Activated T-cell treated with anti-CD3 and anti-CD28 coated beads, Interleukin-2, amount 50 U/mL, for 48 hours (primary cell): ENCODE data around the gene TET1.
"Not testable (repeated sequence)": the region's sequence is repeated elsewhere in the genome, so short reads cannot be mapped to it uniquely, and the experiment has no call there.

Source experiments
- DNase-seq, 2 experiments: peaks; one replicate each; pipeline ENCODE4 v3.0.0-alpha.2; 2020

Gene TET1

GRCh38 chr10:68560186-68560942 is at the start of gene TET1:
TSS of gene TET1 (plus strand) at chr10:68560337. CDS start at chr10:68572339, 12,002 bp downstream.
- peak; percentile 45 to 54 for DNase-seq

DNA sequence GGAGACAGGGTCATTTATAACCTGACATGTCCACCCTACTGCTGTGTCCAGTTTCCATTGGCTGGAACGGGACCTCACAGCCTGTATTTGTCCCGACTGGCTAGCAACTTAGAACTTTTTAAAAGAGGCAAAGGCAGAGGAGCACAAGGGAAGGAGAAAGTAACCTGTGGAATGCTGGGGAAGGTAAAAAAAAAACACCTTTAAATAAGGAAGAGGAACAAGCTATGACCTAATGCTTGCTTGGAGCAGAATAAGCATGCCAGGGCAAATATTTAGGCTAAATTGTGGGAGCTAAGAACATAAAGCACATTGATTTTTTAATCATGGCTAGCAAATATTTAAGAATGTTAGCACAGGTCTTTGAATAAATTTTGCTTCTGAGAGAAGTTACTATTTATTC is 43.9 kb upstream of the TET1 start:
- DNase-seq, result not testable (repeated sequence)

GRCh38 chr10:68516766-68517165 is 43.4 kb upstream of the TET1 start:
- DNase-seq, result no peak

- no peak for DNase-seq
These were observed 42.9 kb upstream of the TET1 start for GRCh38 chr10:68517188-68517587.

- not testable (repeated sequence) for DNase-seq
These were observed 41.5 kb upstream of the TET1 start for GRCh38 chr10:68518609-68519008.

DNA sequence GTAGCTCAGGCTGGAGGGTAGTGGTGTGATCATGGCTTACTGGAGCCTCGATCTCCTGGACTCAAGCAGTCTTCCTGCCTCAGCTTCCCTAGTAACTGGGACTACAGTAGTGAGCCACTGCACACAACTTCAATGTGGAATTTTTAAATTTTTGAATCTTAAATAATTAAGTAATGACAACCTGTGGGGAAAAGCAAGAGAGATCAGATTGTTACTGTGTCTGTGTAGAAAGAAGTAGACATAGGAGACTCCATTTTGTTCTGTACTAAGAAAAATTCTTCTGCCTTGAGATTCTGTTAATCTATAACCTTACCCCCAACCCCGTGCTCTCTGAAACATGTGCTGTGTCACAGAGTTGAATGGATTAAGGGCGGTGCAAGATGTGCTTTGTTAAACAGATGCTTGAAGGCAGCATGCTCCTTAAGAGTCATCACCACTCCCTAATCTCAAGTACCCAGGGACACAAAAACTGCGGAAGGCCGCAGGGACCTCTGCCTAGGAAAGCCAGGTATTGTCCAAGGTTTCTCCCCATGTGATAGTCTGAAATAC is 34.6 kb upstream of the TET1 start:
- DNase-seq, result not testable (repeated sequence)

- DNase-seq, result no peak
These were observed 33.4 kb upstream of the TET1 start for GRCh38 chr10:68526634-68527307.

DNA sequence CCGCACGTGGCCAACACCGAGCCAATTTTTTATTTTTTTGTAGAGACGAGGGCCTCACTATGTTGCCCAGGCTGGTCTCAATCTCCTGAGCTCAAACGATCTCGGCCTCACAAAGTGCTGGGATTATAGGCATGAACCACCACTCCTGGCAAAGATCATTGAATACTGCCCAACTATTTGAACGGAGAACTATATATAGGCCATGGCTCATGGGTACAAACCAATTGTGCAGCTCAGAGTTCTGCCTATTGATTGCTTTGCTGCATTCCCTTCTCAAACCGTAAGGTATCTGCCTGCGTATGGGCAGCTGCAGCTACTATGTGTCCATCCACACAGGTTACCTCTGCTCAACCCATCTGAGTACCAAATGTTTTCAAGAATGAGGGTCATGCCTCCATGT is 23.2 kb upstream of the TET1 start:
- DNase-seq, result no peak

GRCh38 chr10:68537796-68538195 is 22.3 kb upstream of the TET1 start:
- DNase-seq, result no peak

DNA sequence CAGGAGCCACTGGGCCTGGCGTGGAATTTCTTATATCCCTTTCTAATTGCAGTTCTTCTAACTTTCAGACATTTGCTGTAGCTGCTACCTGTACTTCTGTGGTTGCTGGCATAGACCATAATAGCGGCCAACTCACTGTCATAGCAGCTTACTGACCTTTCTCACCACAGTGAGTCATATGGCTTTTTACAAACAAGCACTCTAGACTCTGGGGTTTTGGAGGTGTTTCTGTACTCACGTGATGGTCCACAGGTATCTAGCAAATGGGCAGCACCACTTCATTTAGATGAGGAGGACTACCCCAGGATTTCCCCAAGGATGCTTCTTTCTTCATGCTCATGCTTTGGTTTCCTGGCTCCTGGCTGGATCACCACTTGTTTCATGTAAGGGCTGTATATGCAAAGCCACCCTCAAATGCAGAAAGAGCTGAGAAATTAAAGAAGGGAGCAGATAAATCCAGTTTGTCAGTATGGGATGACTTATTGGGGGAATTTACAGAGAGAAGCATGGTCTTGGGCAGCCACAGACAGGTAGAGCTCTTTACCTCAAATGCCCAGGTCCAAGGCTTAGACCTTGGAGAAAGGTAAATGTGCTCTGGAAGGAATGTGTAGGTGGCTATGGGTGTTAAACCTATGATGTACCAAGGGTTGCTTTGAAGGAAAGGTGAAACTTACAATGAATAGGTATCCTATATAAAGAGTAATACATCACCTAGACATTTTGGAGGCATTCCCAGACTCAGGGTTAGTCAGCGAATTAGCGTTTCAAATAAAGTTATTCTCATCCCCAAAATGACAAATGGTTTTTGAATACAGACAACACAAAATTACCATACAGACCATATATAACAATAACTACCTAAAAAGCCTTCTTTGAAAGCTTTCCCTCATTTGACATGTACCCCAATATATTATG is 16.9 kb upstream of the TET1 start:
- no peak for DNase-seq

GRCh38 chr10:68550747-68551411 is 9.3 kb upstream of the TET1 start:
- peak; percentile 41 to 43 for DNase-seq

- DNase-seq, result no peak
These were observed 7.0 kb upstream of the TET1 start for GRCh38 chr10:68553138-68553537.

- no peak for DNase-seq
These were observed 6.5 kb upstream of the TET1 start for GRCh38 chr10:68553599-68553998.

DNA sequence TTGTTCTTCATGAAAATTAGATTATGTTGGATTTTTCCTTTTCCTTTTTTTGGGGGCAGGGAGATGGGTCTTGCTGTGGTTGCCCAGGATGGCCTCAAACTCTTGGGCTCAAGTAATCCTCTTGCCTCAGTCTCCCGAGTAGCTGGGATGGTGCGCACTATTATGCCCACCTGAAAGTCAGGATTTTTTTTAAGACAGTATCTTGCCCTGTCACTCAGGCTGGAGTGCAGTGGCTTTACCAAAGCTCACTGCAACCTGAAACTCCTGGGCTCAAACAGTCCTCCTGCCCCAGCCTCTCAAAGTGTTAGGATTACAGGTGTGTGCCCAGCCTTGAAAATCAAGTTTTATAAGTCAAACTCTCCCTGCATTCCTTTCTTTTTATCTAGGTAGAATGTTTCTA is 1.7 kb upstream of the TET1 start:
- no peak for DNase-seq

GRCh38 chr10:68559251-68559650 is 886 bp upstream of the TET1 start:
- DNase-seq, result no peak

DNA sequence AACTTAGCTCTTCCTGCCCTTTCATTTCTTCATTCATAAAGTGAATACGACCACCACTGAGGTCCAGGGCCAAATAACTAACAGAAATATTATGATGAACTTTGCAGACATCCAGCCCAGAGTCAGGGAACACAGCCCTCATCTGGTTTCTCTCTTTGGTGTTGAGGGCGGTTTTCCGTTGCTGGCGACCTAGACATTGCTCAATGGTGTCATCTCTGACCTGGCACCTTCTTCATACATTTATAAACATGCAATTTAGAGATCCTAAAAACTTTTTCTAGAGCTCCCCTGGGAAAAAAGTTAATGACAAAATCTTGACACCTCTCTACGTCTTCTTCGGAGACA is 324 bp upstream of the TET1 start:
- DNase-seq, result peak in 1 of 2 experiments; percentile 21

GRCh38 chr10:68560943-68561864 is 1.1 kb downstream of the TET1 start:
- peak; percentile 28 to 32 for DNase-seq

- DNase-seq, result peak in 1 of 2 experiments; percentile 20
These were observed 1.9 kb downstream of the TET1 start for GRCh38 chr10:68561865-68562649.

- DNase-seq, result no peak
These were observed 2.8 kb downstream of the TET1 start for GRCh38 chr10:68562661-68563570.
